Ureter (tissue), 1 donor: ENCODE results near the gene MYO1H. TPM values are rescaled to one million over a fixed set of nuclear protein-coding genes. Genes with fewer than 3 reads are reported as not detected.

Experiments used
- DNase-seq: peaks from one replicate; pipeline ENCODE4 v3.0.0-alpha.2; 2020; ENCODE audit warnings: low spot score
- total RNA-seq: library from RNA; stranded (reverse); gene quantifications from one replicate; pipeline ENCODE4 v1.2.4, GENCODE V29; 2023
- donor health status: DM: yes; HTN: yes; CAD: no.

MYO1H gene
- total RNA-seq, 1 donor from 2014 or later, result not detected

DNA sequence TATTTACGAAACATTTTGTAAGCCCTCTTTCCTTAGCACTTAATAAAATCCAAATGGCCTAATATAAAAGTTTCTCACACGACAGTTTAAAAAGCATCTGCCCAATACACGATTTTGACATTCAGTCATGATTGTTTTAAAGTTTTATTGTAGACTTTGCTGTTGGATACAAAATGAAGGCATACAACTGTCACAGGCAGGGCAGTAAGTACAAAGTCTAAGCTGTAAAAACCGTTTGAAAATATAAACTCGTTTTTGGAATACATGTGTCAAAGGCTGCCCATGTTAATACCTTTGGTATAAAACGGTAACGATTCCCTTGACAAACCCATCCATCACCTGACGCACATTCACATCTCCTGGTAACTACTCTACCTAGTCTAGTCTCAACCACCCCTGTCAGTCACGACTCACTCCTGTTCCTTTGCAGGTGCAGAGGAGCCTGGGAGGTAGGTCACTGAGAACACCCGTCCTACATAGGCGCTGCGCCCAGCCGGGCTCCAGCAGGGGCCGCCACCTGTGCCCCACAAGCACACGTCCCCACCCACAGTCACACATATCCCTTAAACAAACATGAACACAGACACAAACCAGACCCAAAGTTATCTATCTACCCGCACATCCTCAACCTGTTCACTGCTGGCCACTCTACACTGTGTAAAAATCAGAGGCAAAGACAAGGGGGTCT lies 102.3 kb downstream of the MYO1H start:
- no peak for DNase-seq

DNA sequence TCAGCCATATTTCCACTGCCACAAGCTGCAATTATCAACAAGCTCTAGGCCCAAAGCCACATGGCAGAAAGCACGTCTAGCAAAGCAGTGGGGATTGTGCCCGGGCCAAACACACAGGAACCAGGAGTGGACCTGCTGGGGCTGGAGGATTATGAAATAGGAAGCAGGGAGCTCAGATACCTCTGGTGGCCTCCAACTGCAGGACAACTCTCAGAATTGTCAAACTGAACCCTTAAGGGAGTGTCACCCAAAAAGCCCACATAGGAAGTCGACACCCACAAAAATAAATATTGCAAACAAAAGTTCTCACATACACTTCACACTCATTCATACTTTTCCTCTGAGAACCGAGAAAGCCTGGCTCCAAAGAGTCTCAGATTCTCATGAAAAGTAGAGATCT lies 103.3 kb downstream of the MYO1H start:
- DNase-seq, result no peak

DNA sequence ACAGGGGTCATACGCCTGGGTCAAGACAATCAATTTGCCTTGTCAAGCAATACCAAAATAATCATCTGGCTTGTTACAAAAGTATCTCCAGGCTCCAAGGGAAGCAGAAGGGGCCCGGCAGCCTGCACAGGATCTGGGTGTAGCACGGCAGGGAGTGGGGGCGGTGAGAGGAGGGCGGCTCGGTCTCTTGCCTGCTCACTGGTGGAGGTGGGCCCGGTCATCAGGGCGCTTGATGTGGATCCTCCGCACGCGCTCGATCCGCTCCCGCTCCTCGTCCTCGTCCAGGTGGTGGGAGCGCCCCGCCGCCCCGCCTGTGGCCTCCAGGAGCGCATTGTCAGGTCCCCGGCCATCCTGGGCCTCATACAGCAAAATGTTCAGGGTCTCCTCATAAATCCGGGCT lies 103.7 kb downstream of the MYO1H start:
- DNase-seq, result no peak

DNA sequence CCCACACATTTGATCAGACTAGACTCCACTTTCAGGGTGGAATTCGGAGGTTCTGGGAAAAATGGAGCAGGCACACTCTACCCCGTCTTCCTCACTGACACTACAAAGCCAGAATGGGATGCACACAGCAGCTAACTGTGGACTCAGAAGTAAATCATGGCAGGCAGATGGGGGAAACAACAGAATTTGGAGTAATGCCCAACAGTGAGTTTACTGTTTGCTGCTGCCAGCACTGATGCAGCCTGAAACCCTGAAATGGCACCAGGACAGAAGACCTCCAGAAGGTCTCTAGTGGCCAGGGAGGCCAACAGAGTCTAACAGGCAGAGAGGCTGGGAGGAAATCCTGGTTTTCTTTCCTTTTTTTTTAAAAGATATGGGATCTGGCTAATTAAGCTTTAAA lies 104.8 kb downstream of the MYO1H start:
- no peak for DNase-seq

DNA sequence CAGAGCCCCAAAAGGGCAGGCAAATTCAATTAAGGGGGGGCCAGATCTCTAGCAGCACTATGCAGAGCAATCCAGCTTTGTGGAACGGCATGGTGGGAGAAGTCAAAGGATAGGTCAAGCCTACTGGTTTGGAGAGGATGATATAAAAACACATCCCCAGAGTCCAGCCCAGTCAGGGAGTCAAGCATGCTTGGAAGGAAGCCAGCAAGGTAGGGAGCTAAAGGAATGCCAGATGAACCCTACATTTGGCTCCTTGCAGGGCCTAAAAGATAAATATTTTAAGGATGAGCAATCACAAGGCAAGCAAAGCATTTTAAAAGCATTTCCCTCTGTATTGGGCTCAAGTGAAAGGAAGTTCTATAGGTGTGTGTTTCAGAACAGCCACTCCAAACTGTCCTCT lies 108.0 kb downstream of the MYO1H start:
- DNase-seq, result no peak

DNA sequence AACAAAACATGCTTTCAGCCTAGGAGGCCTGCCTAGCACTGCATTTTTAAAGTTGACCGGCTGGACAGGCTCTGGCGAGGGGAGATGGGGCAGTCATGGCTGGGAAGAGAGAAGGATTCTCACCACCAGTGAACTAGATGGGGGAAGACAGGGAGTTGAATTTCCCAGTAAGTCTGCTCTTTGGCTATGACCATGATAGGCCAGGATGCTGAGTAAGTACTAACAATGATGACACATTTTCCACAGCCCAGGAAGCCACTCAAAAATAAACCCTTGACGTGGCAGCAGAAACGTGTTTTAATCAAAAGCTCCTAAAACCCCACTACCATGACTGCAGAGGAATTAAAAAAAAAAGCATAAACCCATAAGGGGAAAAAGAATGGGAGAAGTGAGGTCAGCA lies 110.4 kb downstream of the MYO1H start:
- DNase-seq, result no peak

DNA sequence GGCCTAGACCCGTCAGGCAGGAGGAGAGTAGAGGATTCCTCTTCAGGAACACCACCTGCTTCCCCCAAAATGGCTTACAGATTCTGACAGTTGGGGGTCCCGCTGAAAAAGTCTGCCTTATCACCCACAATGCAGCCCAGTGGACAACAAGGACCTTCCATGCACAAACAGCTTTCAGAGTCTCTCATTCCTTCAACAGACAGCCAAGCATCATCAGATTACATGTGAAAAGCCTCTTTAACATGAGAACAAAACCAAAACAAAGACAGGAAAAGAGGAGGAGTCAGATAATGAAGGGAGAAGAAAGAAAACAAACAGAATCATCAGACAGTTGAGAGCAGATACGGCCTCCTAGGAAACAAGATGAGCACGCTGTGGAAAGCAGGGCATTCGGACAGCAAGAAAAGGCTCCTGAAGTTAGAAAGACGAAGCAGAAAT lies 111.1 kb downstream of the MYO1H start:
- no peak for DNase-seq

DNA sequence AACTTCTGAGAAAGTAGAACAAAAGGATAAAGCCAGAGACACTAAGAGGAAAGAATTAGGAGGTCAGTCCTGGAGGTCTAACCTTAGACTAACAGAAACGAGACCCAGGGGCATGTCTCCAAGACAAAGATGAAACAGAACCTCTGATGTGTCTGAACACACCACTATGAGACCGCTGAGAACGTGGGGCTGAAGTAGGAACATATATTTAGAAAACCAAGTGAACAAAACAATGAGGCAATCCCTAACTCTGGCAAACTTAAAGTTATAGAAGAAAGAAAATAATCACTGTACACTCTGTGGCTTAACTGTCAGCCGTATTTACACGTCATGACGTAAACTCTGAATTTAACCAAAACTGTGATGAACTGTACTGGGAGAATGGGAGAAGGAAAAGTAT lies 111.5 kb downstream of the MYO1H start:
- DNase-seq, result no peak

DNA sequence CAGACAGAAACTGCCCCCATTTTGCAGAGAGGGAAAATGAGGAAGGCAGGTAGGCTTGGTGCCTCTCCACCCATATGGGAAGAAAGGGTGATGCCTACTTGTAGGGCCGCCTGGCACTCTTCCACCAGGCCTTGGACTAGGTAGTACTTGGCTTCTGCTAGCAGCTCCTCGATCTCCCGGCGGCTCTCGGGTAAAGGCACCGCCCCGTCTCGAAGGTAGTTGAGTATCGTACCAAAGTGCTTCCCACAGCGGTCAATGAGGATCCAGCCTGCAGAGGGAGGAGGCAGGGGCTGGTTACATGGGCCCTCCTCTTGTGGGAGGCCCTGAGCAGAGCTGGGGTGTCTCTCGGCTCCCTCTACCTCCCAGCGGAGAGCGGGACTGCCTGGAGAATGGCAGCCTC lies 112.8 kb downstream of the MYO1H start:
- no peak for DNase-seq

DNA sequence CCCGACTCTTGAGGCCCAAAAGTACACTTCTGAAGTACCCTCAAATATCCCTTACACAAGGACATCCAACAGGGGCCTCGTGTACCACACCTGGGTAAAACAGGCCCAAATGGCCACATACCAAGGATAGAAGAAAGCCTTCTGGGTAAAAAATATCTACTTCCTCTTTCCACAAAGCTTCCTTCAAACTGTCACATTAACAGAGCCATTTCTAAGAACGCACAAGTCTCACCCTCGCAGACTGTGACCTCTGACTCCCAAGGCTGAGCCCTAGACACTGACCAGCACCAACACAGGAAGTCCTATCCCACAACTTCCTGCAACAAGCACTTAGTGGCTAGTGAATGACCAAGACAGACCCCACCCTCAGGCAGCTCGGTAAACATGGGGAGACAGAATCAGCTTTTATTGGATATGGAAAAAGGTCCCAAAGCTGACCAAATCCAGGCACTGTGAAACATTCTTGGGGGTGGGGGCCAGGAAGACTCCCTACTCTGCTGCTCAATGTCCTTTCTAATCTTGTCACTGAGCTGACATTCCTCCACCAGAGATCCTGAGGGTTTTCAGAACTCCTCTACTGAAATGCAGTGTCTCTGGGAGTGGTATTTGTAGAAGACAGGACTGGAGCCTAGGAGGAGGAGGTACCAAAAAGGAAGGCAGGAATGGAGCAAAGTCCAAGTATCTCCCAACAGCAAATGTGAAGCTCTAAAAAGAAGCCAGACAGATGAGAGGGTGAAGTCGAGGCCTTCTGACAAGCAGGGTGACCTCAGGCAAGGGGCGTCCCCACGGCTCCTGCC lies 113.5 kb downstream of the MYO1H start:
- DNase-seq, result no peak

DNA sequence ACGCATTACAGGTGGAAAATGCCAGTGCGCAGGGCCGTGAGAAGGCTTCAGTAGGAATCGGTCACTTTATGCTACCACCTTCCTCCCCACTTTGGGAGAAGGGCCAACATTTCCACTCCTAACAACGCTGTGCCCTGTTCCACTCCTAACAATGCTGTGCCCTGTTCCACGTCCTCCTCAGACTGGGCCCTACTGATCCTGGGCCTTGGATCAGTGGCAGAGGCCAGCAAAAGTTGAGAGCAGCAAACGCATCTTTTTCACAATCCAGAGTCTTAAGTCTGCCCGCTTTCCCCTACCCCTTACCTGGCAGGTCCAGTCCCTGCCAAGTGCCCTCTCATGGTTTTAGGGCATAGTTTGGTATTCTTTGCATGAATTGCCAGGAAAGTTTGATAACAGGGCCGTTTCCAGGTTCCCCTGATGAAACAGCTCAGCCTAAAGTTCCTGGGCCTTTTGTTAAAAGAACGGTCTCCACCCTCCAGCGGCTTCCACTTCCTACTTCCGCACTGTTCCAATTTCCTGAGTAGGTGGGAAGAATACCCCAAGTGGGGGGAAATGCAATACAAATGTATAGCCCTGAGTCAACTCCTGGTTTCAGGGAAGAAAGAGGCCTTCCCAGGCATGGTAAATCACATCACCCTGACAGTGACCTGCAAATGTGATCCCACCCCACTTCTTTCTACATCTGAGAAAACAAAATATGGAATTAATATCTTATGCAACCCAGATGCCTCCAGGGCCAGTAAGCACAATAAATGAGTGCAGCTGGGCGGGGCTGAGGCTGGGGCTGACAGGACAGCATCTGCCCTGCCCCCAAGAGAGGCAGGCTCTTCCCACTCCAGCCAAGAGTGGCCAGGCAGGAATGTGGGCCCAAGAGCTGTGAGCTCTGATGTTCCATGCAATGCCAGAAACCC lies 114.4 kb downstream of the MYO1H start:
- DNase-seq, result peak; percentile 86

DNA sequence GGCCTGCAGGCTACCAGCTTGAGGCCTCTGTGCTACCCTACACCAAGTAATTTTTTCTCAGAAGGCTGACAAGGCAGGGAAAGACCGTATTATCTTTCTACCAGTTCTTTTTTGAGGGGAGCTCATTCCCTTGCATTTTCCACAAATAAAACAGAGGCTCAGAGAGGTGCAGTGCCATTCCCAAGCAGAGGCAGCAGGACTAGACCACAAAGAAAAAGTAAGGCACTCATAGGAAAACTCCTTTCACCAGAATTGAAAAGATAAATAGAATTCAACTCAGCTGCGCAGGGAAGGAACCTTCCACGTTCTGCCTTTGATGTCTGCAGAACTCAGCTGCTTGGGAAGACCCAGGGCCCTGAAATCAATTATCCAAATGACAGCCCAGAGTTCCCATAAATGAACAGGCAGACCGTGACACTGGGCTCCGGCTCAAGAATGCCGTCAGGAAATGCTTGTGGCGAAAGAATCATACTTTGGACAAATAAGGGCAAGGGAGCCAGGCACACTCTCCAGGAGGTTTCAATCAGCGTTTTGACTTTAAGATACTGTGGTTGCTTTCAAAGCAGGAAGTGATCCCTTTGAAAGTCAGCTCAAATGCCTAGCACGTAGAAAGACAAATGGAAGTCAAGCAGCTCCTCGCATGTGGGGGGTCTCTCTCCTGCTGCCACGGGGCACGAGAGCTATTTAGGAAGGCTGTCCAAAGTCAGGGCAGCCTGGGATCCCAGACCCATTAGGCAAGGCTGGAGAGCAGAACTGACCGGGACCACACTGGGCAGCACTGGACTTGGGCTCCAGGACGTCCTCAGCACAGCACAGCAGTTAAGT lies 115.4 kb downstream of the MYO1H start:
- DNase-seq, result peak; percentile 90

DNA sequence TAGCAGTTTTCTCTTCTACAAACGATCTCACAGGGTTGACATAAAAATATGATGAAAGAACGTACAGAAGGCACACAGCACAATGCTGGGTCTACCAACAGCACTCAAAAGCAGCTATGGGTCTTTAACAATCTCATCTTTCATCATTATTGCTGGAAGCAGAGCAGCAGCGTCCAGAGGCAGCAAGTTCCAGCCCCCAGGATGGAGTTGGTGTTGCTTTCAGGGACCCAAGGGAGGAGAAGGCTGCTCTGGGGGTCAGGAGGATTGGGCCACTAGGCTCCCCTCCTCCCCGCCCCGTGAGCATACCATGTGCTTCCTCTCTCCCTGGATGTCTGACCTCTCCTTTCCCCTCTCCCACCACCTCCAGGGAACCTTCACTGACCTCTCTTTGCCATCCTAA lies 116.1 kb downstream of the MYO1H start:
- DNase-seq, result no peak

DNA sequence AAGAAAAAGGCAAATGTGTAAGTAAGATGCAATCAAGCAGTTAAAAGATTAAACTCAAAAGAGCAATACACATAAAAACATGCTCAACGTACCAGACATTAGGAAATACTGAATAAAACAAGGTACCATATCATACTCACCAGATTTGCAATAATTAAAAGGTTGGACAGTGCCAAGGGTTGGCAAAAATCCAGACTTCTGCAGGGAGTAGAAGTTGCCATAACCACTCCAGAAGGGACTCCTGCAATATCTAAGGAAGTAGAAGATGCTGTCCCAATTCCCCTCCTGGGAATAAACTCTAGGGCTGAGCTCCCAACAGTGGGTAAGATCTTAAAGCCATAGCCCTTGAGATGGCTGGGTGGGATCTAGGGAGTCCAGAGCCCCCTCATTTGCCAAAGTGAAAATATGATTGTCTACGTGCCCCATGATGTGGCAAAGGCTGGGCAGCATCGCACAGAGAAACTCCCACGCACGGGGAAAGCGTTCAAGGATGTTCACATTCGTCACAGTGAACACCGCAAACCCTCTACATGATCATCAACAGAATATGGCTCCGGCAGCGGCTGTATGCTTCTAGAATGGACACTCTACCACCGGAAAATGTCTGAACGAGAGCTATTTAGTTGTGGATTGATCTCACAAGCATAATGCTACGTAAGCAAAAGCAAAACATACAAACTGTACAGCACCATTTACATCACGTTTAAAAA lies 117.1 kb downstream of the MYO1H start:
- DNase-seq, result no peak

DNA sequence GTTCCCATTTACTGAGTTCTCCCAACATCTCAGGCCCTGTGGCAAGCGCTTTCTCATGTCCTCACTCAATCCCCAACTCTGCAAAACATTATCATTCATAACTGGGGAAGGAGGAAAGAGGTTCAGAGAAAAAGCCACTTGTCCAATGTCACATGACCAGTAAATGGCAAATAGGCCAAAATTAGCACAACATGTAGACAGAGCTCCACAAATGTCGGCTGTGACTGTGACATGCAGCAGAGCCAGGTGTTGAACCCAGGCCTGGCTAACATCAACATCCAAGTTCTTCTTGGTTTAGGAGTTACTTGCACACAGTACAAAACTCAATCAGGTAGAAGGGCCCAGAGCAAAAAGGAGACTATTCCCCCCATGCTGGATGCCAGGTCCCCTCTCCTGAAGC lies 118.6 kb downstream of the MYO1H start:
- DNase-seq, result no peak

DNA sequence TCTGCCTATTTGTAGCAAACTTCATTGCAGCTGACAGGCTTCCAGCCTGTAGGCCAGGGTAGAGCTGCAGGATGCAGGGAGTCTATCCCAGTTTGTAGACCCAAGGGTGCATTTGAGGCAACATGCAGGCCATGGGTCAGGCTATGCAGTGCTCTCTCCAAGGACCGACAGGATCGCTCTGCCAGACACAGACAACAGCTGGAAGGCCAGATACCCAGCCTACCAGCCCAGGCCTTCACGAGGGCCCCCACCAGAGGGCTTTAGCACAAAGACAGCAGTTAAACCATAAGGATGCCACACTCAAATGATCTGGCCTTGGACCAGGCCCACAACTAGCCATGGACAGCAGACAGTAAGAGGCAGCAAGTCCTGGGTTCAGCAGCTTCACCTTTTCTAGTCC lies 119.1 kb downstream of the MYO1H start:
- no peak for DNase-seq

DNA sequence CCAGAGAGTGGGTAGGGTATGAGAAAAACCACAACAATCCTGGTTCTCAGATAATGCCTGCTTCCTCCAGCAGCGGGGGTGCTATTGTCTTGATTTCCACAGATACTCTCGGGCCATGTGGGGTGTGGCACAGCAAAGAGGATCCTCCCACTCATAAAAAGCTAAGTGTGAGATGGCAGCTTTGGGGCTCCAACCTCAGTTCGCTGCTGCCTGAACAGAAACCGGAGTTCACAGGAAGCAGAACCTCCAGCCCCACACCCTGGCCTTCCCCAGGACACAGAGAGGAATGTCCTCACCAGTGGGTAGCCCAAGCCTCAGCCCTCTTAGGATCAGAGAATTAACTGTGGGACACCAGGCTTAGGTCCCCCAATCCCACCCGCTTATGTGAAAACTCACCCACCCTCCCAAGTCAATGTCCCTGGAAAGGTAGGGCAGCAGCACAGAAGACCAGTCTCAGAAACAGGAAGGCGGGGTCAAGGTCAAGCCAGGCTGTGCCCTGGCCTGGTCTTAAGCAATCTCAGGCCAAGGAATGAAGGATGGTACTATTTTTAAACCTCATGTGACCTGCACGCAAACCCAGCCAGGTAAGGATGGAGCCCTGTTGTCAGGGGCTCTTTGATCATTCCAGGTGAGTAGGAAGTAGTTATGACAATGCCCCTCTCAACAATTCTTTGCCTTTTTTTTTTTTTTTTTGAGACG lies 120.4 kb downstream of the MYO1H start:
- no peak for DNase-seq

DNA sequence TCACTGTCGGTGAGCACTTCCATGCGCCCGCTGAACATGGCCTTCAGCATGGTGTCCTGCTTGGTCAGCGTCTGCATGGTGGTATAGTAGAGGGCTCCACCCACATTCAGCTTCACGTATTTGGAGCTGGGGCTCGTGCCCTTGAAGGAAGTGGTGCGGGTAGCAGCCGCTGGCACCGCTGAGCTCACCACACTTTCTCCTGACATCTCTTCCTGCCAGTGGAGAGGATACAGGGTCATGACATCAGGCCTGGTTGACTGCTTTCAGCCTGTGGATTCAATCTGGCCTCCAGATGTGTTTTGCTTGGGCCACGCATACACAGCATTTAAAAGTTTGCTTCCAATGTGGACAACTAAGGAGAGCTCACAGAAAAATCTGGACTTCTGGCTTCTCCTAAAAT lies 121.8 kb downstream of the MYO1H start:
- DNase-seq, result no peak

DNA sequence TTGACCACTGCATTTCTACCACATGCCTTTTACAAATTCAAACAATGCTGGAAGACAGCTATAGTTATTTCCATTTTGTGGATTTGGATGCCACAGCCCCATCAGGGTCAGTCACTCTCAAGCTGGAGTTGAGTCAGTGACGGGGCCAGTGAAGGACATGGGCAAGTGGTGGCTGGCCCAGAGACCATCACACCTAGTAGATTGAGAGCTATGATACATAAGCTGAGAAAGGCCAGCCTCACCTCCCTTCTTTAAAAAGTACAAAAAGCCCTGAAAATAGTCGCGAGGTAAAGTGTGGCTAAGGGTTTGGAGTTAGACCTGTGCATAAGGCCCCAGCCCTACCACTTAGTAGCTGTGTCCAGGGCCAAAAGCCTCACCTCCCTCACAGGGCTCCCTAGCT lies 125.3 kb downstream of the MYO1H start:
- no peak for DNase-seq
